ENCODE measurements around the gene THOC2. TPM values are rescaled to one million over a fixed set of nuclear protein-coding genes. Genes with fewer than 3 reads are reported as not detected.

Gene THOC2
- total and polyA plus RNA-seq, 7 donors, result 18.5 to 25.9 (median 20.2) TPM

DNA sequence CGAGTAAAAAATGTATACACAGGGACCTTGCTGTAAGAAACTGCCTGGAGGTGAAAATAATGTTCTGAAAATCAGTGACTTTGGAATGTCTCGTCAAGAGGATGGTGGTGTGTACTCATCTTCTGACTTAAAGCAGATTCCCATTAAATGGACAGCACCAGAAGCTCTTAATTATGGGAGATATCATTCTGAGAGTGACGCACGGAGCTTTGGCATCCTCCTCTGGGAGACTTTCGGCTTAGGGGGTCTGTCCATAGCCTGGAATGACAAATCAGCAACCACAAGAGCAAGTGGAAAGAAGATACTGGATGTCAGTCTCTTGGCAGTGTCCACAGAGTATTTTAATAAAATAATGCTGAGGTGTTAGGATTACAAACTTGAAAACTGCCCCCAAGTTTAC is 129.4 kb downstream of the THOC2 start:
- peaks cover 0 to 13% of the 10 kb centered on the region in 2 donors for H3K36me3 ChIP-seq (ENCODE audit: insufficient read depth in 1 of 2, low read depth in 1 of 2)
- H3K9me3 ChIP-seq, result no peaks in the 10 kb centered on the region
- intact Hi-C loops (cut with DNase I), result no loop called here
- no peak overlapping the region for H3K4me3 ChIP-seq
- ATAC-seq (no peak), DNase-seq (no peak)
- 71 to 95% (median 94%) methylated on average over 5 of the region's 5 CpGs for WGBS, 3 donors
- H3K4me1 ChIP-seq, result no peaks in the 10 kb centered on the region
- H3K27ac ChIP-seq, result no peak overlapping the region
- TF ChIP-seq CTCF (IDR thresholded peaks at IDR 0.05), result no peak
- no peaks in the 10 kb centered on the region for H3K27me3 ChIP-seq (ENCODE audit: insufficient read depth in 3 of 3, low read length in 2 of 3)

- intact Hi-C loops (cut with DNase I), result no loop called here
- H3K36me3 ChIP-seq (ENCODE audit: insufficient read depth in 1 of 2, low read depth in 1 of 2), result peaks cover 0 to 13% of the 10 kb centered on the region in 2 donors
- no peaks in the 10 kb centered on the region for H3K4me1 ChIP-seq
- no peak for DNase-seq
- H3K27ac ChIP-seq, result no peak overlapping the region
- ATAC-seq, result no peak
- H3K4me3 ChIP-seq, result no peak overlapping the region
- no peaks in the 10 kb centered on the region for H3K27me3 ChIP-seq (ENCODE audit: insufficient read depth in 3 of 3, low read length in 2 of 3)
- H3K9me3 ChIP-seq, result no peaks in the 10 kb centered on the region
- TF ChIP-seq CTCF (IDR thresholded peaks at IDR 0.05), result no peak
- WGBS, 3 donors, result 81 to 95% (median 93%) methylated on average over 3 of the region's 3 CpGs
Observed at GRCh38 chrX:123601437-123601836, 131.4 kb downstream of the THOC2 start.

DNA sequence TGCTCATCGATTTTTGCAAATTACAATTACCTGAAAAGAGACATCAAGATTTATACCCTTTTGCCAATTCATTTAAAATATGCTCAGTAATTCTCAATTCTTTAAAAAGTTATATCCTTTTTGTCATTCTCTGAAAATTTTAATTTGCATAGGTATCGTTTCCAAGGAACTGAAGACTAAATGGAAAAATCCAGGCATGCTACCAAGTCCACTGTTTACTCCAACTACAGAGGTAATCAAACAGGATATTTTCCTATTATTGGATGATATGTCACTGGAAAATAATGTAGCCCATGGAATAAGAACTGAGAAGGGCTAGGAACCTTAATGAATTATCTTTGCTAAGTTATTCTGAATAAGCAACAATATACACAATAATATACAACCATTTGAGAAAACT is 132.7 kb downstream of the THOC2 start:
- Histone ChIP-seq H3K9me3 (no peaks in the 10 kb centered on the region), H3K4me1 (no peaks in the 10 kb centered on the region), H3K27me3 (ENCODE audit: insufficient read depth in 3 of 3, low read length in 2 of 3) (no peaks in the 10 kb centered on the region), H3K4me3 (no peak overlapping the region), H3K27ac (no peak overlapping the region), H3K36me3 (ENCODE audit: insufficient read depth in 1 of 2, low read depth in 1 of 2) (peaks cover 0 to 9% of the 10 kb centered on the region in 2 donors)
- TF ChIP-seq CTCF (IDR thresholded peaks at IDR 0.05), result no peak
- WGBS, 3 donors, result 65 to 83% (median 81%) methylated on average over 2 of the region's 2 CpGs
- ATAC-seq, result no peak
- no peak for DNase-seq
- intact Hi-C loops (cut with DNase I), result no loop called here

- no peaks in the 10 kb centered on the region for H3K9me3 ChIP-seq
- no peaks in the 10 kb centered on the region for H3K36me3 ChIP-seq (ENCODE audit: insufficient read depth in 1 of 2, low read depth in 1 of 2)
- H3K27me3 ChIP-seq (ENCODE audit: insufficient read depth in 3 of 3, low read length in 2 of 3), result no peaks in the 10 kb centered on the region
- no peak for TF ChIP-seq CTCF (IDR thresholded peaks at IDR 0.05)
- DNase-seq (no peak), ATAC-seq (no peak)
- no peak overlapping the region for H3K27ac ChIP-seq
- 45 to 68% (median 61%) methylated on average over 6 of the region's 6 CpGs for WGBS, 3 donors
- intact Hi-C loops (cut with DNase I), result no loop called here
- peaks cover 3% of the 10 kb centered on the region for H3K4me1 ChIP-seq
- no peak overlapping the region for H3K4me3 ChIP-seq
Observed at GRCh38 chrX:123590842-123591486, 141.9 kb downstream of the THOC2 start.

GRCh38 chrX:123588723-123589122 is 144.1 kb downstream of the THOC2 start:
- H3K27me3 ChIP-seq (ENCODE audit: insufficient read depth in 3 of 3, low read length in 2 of 3), result no peaks in the 10 kb centered on the region
- no peaks in the 10 kb centered on the region for H3K36me3 ChIP-seq (ENCODE audit: insufficient read depth in 1 of 2, low read depth in 1 of 2)
- no peak for ATAC-seq
- H3K4me1 ChIP-seq, result no peaks in the 10 kb centered on the region
- no peak overlapping the region for H3K27ac ChIP-seq
- WGBS, 3 donors, result 75 to 96% (median 91%) methylated on average over 3 of the region's 3 CpGs
- H3K4me3 ChIP-seq, result no peak overlapping the region
- intact Hi-C loops (cut with DNase I), result no loop called here
- no peak for DNase-seq
- H3K9me3 ChIP-seq, result no peaks in the 10 kb centered on the region
- no peak for TF ChIP-seq CTCF (IDR thresholded peaks at IDR 0.05)
